ENCODE results near the gene ZNF831. TPM values are rescaled to one million over a fixed set of nuclear protein-coding genes. Genes with fewer than 3 reads are reported as not detected.

ZNF831 gene
- total RNA-seq, result under 1 TPM; 0.20 to 0.27 TPM

DNA sequence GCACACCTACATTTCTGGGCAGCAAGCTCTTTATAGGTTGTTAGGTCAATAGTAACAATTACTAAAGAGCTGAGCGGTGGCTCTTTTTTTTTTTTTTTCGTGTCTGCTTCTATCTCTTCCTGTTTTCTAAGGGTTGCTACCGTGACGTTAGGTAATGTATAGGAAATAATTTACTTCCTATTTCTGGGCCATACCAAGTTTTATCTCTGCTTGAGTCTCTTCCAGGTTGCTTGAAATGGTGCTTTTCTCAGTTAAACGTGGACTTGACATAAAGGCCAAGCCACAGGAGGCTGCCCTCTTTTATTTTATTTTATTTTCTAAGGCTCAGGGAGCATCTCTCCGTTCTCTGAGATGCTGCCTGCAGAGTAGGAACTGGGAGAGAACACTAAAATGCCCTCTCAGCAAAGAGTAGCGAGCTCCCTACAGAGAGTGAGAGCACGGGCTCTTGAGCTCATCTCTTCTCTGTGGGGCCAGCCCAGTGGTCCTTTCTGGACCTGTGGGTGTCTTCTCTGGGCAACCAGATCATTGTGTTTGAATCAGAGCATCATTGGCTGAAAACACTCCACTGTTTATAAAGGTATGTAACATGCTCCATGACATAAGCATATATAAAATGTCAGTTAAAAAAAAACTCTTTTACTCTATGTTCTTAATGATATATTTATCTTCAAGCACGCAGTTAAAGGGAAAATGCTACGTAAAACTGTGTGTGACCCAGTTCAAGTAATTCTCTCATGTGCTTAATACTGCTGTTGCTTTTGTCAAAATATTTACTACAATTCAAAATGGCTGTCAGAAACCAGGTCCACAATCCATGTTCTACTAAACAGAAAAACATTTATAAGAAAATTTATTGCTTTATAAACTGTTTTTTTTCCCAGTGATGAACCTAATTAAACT is at the start of gene ZNF831:
ZNF831 (plus strand) TSS at position 191 of the 900 bp plus-strand sequence. CDS start 27,199 bp downstream, outside the sequence.
- TF ChIP-seq, protein P1, sequence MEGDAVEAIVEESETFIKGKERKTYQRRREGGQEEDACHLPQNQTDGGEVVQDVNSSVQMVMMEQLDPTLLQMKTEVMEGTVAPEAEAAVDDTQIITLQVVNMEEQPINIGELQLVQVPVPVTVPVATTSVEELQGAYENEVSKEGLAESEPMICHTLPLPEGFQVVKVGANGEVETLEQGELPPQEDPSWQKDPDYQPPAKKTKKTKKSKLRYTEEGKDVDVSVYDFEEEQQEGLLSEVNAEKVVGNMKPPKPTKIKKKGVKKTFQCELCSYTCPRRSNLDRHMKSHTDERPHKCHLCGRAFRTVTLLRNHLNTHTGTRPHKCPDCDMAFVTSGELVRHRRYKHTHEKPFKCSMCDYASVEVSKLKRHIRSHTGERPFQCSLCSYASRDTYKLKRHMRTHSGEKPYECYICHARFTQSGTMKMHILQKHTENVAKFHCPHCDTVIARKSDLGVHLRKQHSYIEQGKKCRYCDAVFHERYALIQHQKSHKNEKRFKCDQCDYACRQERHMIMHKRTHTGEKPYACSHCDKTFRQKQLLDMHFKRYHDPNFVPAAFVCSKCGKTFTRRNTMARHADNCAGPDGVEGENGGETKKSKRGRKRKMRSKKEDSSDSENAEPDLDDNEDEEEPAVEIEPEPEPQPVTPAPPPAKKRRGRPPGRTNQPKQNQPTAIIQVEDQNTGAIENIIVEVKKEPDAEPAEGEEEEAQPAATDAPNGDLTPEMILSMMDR (IDR thresholded peaks at IDR 0.05), result no peak
- intact Hi-C loops (cut with DNase I), result no loop called here
- no peaks in the 10 kb centered on the region for H3K27me3 ChIP-seq
- H3K27ac ChIP-seq, result peak within 1 kb of the TSS; percentile 56
- DNase-seq, result no peak
- no peaks in the 10 kb centered on the region for H3K9me3 ChIP-seq
- H3K4me1 ChIP-seq, result no peaks in the 10 kb centered on the region
- H3K4me3 ChIP-seq, result no peak within 1 kb of the TSS
- no peaks in the 10 kb centered on the region for H3K36me3 ChIP-seq
- H3K9ac ChIP-seq (ENCODE audit: low read depth in 2 of 2, low read length in 2 of 2), result no peak within 1 kb of the TSS

DNA sequence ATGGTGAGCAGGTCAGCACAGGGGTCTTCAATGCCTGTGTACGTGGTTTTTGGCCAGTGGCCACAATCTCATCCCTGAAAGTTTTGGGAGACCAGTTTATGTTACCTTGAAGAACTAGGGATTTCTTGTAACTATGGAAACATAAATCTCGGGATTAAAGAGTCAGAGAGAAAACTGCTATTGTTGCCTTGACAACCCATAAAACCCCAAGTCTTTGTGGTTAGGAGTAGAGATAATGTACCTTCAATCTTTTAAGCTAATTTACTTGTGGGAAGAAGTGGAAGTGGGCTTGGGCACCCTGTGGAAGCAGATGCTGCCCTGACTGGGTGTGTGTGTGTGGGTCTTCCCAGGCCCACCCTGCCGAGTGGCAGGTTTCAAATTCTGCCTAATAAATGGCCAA is 46.1 kb upstream of the ZNF831 start:
- no peak overlapping the region for H3K4me3 ChIP-seq
- H3K4me1 ChIP-seq, result no peaks in the 10 kb centered on the region
- H3K9me3 ChIP-seq, result no peaks in the 10 kb centered on the region
- no peak overlapping the region for H3K27ac ChIP-seq
- H3K9ac ChIP-seq (ENCODE audit: low read depth in 2 of 2, low read length in 2 of 2), result no peak overlapping the region
- intact Hi-C loops (cut with DNase I), result no loop called here
- no peak for DNase-seq
- H3K27me3 ChIP-seq, result no peaks in the 10 kb centered on the region
- TF ChIP-seq, protein P1 (IDR thresholded peaks at IDR 0.05), result no peak
- no peaks in the 10 kb centered on the region for H3K36me3 ChIP-seq

DNA sequence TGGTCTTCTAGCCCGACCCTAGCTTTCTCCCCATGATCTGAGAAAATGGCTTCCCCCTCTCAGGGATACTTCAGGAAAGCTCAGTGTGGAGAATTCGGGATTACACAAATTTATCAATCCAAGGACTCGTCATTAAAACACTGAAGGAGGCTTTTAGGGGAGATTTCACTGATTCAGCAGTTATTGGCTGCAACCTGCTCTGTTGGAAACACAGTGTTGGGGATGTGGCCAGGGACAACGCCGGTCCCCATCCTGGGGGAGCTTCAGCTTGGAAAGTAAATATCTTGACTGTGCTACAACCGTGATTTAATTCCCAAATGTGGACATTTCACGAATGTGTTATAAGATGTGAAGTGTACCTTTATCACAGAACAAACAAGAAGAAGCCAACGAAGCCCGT is 44.8 kb upstream of the ZNF831 start:
- no peaks in the 10 kb centered on the region for H3K36me3 ChIP-seq
- TF ChIP-seq, protein P1 (IDR thresholded peaks at IDR 0.05), result no peak
- H3K9me3 ChIP-seq, result no peaks in the 10 kb centered on the region
- no peaks in the 10 kb centered on the region for H3K4me1 ChIP-seq
- H3K4me3 ChIP-seq, result no peak overlapping the region
- H3K27me3 ChIP-seq, result no peaks in the 10 kb centered on the region
- intact Hi-C loops (cut with DNase I), result no loop called here
- no peak for DNase-seq
- no peak overlapping the region for H3K27ac ChIP-seq
- no peak overlapping the region for H3K9ac ChIP-seq (ENCODE audit: low read depth in 2 of 2, low read length in 2 of 2)

DNA sequence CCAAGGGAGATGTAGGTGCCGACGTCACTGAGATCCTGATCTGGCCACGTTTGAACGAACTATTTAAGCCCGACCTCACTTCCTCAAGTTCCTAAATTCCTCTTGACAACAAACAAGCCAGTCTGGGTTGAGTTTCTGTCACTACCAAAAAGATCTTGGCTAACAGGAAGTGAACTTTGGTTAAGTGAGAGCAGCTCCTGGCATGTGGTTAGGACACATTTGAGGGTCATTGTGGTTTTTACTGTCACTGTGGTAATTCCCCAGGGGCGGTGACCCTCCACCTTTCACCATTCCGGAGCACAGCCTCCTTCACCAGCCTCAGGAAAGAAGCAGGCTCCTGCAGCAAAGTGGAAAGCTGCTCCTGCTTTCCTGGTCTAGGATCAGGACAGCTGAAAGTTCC is 43.1 kb upstream of the ZNF831 start:
- Histone ChIP-seq H3K9me3 (no peaks in the 10 kb centered on the region), H3K9ac (ENCODE audit: low read depth in 2 of 2, low read length in 2 of 2) (no peak overlapping the region), H3K36me3 (no peaks in the 10 kb centered on the region), H3K4me3 (no peak overlapping the region), H3K27me3 (no peaks in the 10 kb centered on the region), H3K4me1 (no peaks in the 10 kb centered on the region), H3K27ac (no peak overlapping the region)
- TF ChIP-seq, protein P1 (IDR thresholded peaks at IDR 0.05), result no peak
- intact Hi-C loops (cut with DNase I), result no loop called here
- DNase-seq, result no peak

DNA sequence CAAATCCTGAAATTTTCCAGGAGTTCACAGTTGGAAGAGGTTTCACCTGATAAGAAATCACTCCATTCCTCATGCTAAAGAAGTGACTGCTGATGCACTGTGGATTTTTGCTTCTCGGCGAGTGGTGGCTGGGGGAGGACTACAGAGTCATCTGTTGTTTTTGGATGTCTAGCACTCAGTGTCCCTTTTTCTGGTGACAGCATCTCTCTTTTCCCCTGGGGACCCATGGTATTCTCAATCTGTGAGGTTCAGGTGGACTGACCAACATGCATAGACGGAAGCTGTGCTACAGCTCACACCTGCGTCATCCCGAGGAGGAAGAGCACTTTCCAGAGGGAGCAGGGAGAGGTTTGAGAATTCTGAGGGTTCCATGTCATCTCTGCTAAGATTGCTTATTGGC is 42.7 kb upstream of the ZNF831 start:
- Histone ChIP-seq H3K9ac (ENCODE audit: low read depth in 2 of 2, low read length in 2 of 2) (no peak overlapping the region), H3K9me3 (no peaks in the 10 kb centered on the region), H3K27me3 (no peaks in the 10 kb centered on the region), H3K36me3 (no peaks in the 10 kb centered on the region), H3K4me3 (no peak overlapping the region), H3K4me1 (no peaks in the 10 kb centered on the region), H3K27ac (no peak overlapping the region)
- intact Hi-C loops (cut with DNase I), result no loop called here
- TF ChIP-seq, protein P1 (IDR thresholded peaks at IDR 0.05), result no peak
- no peak for DNase-seq
